Right atrium auricular region (tissue), 2 donors: Measurements from ENCODE around the gene PPP1R2B. TPM values are rescaled to one million over a fixed set of nuclear protein-coding genes. Genes with fewer than 3 reads are reported as not detected.
A peak's percentile ranks its signal among the peaks of the same experiment; 100 is the strongest.

Experiments used
- DNase-seq: peaks from one replicate; pipeline ENCODE4 v3.0.0-alpha.2; 2019; ENCODE audit warnings: low spot score
- H3K27ac ChIP-seq, 2 donors: fragments of 200-600 bp; sonication (generic); 1 replicate in 1 of 2; 2 replicates in 1 of 2; pipeline ENCODE4 v1.5.1; 2016 to 2019
- H3K27me3 ChIP-seq, 2 donors: fragments of 200-600 bp; sonication (generic); one replicate each; pipeline versions ENCODE4 v1.5.1 to v1.6.0; 2017 to 2019
- H3K36me3 ChIP-seq: fragments of 200-600 bp; sonication (generic); one replicate; pipeline ENCODE4 v1.5.1; 2016
- H3K4me1 ChIP-seq, 2 donors: fragments of 200-600 bp; sonication (generic); one replicate each; pipeline versions ENCODE4 v1.5.1 to v1.6.0; 2017 to 2019
- H3K4me3 ChIP-seq, 2 donors: fragments of 200-600 bp; sonication (generic); 1 replicate in 1 of 2; 2 replicates in 1 of 2; pipeline ENCODE4 v1.5.1; 2017 to 2019; ENCODE audit warnings: mild to moderate bottlenecking in 1 of 2, moderate library complexity in 1 of 2
- H3K9me3 ChIP-seq, 2 donors: fragments of 200-600 bp; sonication (generic); one replicate each; pipeline ENCODE4 v1.5.1; 2019
- CTCF ChIP-seq, 2 donors: fragments of 200-600 bp; sonication (generic); IDR thresholded peaks; one replicate each; pipeline ENCODE4 v1.5.1; 2019; ENCODE audit warnings: antibody characterized with exemption in 2 of 2
- total RNA-seq, 2 donors: library from RNA; depleted of rRNA; stranded (reverse); fragments of >200 nt; gene quantifications; one replicate each; pipeline ENCODE4 v1.1.0, GENCODE V29; 2016

Gene PPP1R2B
- total RNA-seq = not detected

GRCh38 chr5:156850206-156850751 lies at the start of gene PPP1R2B:
PPP1R2B (plus strand) TSS chr5:156850295; CDS start chr5:156850563, 268 bp downstream.
- no peak within 1 kb of the TSS for H3K4me3 ChIP-seq
- no peaks in the 10 kb centered on the region for H3K27me3 ChIP-seq
- peaks cover 0 to 23% of the 10 kb centered on the region in 2 donors for H3K9me3 ChIP-seq
- H3K27ac ChIP-seq = no peak within 1 kb of the TSS
- H3K4me1 ChIP-seq = no peaks in the 10 kb centered on the region
- H3K36me3 ChIP-seq = no peaks in the 10 kb centered on the region
- no peak for TF ChIP-seq CTCF (IDR thresholded peaks at IDR 0.05)
- no peak for DNase-seq

- Histone ChIP-seq H3K27ac (no peak overlapping the region), H3K4me3 (no peak overlapping the region), H3K4me1 (no peaks in the 10 kb centered on the region), H3K27me3 (no peaks in the 10 kb centered on the region), H3K36me3 (no peaks in the 10 kb centered on the region), H3K9me3 (no peaks in the 10 kb centered on the region)
- DNase-seq = no peak
- no peak for TF ChIP-seq CTCF (IDR thresholded peaks at IDR 0.05)
Measured at GRCh38 chr5:156800929-156801328, 49.2 kb upstream of the PPP1R2B start.

DNA sequence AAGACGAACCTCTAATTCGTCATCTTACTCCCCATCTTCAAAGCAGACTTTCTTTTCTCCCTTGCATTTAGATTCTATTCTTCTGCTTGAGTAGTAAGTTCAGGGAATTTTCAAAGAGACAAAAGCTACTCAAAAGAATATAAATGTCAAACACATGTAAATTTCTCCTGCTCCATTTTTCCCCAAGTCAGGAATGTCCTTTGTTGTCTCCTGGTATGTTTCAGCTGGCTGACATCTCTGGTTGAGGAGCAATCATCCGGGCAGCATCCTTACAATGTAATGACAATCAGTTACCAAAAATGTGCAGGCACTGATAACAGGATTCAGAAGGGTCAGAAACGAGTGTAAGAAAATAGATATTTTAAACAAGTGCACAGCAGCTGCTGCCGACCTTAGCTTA lies 47.6 kb upstream of the PPP1R2B start:
- no peaks in the 10 kb centered on the region for H3K9me3 ChIP-seq
- H3K36me3 ChIP-seq = no peaks in the 10 kb centered on the region
- no peaks in the 10 kb centered on the region for H3K27me3 ChIP-seq

DNA sequence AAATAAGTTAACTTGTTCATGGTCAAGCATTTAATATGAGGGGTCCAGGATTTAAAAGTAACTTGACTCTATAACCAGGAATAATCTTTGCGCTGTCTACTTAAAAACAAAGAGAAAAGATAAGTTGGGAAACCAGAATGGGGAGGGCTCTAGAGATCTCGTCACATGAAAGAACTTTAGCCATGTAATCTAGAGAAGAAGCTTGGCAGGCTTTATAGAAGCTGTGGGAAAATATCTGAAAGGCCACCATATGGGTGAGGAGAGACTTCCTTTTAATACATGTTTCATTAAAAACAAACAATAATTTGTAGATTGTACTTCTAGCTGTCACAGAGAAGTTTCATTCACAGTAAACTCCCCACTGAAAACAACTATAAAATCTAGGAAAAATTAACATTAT lies 46.7 kb upstream of the PPP1R2B start:
- TF ChIP-seq CTCF (IDR thresholded peaks at IDR 0.05) = no peak
- H3K27me3 ChIP-seq = no peaks in the 10 kb centered on the region
- no peak overlapping the region for H3K27ac ChIP-seq
- H3K36me3 ChIP-seq = no peaks in the 10 kb centered on the region
- no peak for DNase-seq
- H3K4me3 ChIP-seq = no peak overlapping the region
- no peaks in the 10 kb centered on the region for H3K4me1 ChIP-seq
- no peaks in the 10 kb centered on the region for H3K9me3 ChIP-seq

More for the DNA sequence above, 47.6 kb upstream of the PPP1R2B start:
- Histone ChIP-seq H3K27ac (no peak overlapping the region), H3K4me1 (no peaks in the 10 kb centered on the region), H3K4me3 (no peak overlapping the region)
- no peak for TF ChIP-seq CTCF (IDR thresholded peaks at IDR 0.05)
- no peak for DNase-seq

GRCh38 chr5:156812959-156813358 lies 37.1 kb upstream of the PPP1R2B start:
- H3K9me3 ChIP-seq = no peaks in the 10 kb centered on the region
- H3K4me1 ChIP-seq = no peaks in the 10 kb centered on the region
- H3K36me3 ChIP-seq = no peaks in the 10 kb centered on the region
- no peak overlapping the region for H3K4me3 ChIP-seq
- no peak overlapping the region for H3K27ac ChIP-seq
- no peaks in the 10 kb centered on the region for H3K27me3 ChIP-seq
- no peak for DNase-seq
- no peak for TF ChIP-seq CTCF (IDR thresholded peaks at IDR 0.05)

DNA sequence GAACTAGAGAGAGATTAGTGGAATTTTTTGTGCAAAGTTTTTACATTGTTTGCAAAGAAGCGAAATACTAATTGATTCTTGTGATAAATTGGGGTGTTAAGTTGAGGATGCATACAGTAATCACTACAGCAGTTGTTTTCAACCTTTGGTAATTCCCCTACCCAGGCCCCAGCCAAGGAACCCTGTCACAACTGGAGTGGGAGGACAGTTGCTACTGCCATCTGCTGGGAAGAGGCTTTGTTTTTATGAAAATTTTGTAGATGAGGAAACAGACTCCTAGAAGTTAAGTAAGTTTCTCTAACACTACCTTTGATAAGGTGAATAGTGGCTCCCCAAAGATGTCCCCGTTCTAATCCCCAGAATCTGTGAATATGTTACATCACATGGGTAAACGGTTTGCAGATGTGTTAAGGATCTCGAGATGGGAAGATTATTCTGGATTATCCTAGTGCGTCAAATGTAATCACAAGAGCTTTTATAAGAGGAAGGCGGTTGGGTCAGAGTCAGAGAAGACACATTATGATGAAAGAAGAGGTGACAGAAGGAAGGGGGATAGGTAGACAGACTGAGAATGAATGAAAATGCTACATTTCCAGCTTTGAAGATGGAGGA lies 34.0 kb upstream of the PPP1R2B start:
- no peaks in the 10 kb centered on the region for H3K4me1 ChIP-seq
- H3K27ac ChIP-seq = no peak overlapping the region
- peak in 1 of 2 donors; percentile 68 for TF ChIP-seq CTCF (IDR thresholded peaks at IDR 0.05)
- no peaks in the 10 kb centered on the region for H3K36me3 ChIP-seq
- H3K27me3 ChIP-seq = no peaks in the 10 kb centered on the region
- no peaks in the 10 kb centered on the region for H3K9me3 ChIP-seq
- no peak for DNase-seq
- no peak overlapping the region for H3K4me3 ChIP-seq
